Measurements from ENCODE around the gene ARHGAP11B.
"Not testable (repeated sequence)": the region's sequence is repeated elsewhere in the genome, so short reads cannot be mapped to it uniquely, and the experiment has no call there.

ARHGAP11B gene

GRCh38 chr15:30625436-30626193, at the start of gene ARHGAP11B:
Gene ARHGAP11B, plus strand, starts transcription at chr15:30626128.
- H3K9me3 ChIP-seq (ENCODE audit: control insufficient read depth, insufficient read depth, low read length); POLR2A ChIA-PET; H3K27me3 ChIP-seq (ENCODE audit: control insufficient read depth, insufficient read depth, low read length); CTCF ChIA-PET: not testable (repeated sequence)
- peak within 1 kb of the TSS; percentile 86 for H3K27ac ChIP-seq (ENCODE audit: low read depth, low read length)
- peak; percentile 93 for DNase-seq (ENCODE audit: low read depth, low spot score)
- H3K4me3 ChIP-seq (ENCODE audit: low read depth, low read length), result peak within 1 kb of the TSS; percentile 73

GRCh38 chr15:30579394-30579970, 46.4 kb upstream of the ARHGAP11B start:
- H3K9me3 ChIP-seq (ENCODE audit: control insufficient read depth, insufficient read depth, low read length); POLR2A ChIA-PET; CTCF ChIA-PET: not testable (repeated sequence)

GRCh38 chr15:30580716-30581115, 45.2 kb upstream of the ARHGAP11B start:
- H3K27me3 ChIP-seq (ENCODE audit: control insufficient read depth, insufficient read depth, low read length); CTCF ChIA-PET; POLR2A ChIA-PET; H3K27ac ChIP-seq (ENCODE audit: low read depth, low read length); H3K9me3 ChIP-seq (ENCODE audit: control insufficient read depth, insufficient read depth, low read length); H3K4me3 ChIP-seq (ENCODE audit: low read depth, low read length); DNase-seq (ENCODE audit: low read depth, low spot score): not testable (repeated sequence)

More at GRCh38 chr15:30579394-30579970, 46.4 kb upstream of the ARHGAP11B start:
- H3K27me3 ChIP-seq (ENCODE audit: control insufficient read depth, insufficient read depth, low read length); DNase-seq (ENCODE audit: low read depth, low spot score); H3K27ac ChIP-seq (ENCODE audit: low read depth, low read length); H3K4me3 ChIP-seq (ENCODE audit: low read depth, low read length): not testable (repeated sequence)

DNA sequence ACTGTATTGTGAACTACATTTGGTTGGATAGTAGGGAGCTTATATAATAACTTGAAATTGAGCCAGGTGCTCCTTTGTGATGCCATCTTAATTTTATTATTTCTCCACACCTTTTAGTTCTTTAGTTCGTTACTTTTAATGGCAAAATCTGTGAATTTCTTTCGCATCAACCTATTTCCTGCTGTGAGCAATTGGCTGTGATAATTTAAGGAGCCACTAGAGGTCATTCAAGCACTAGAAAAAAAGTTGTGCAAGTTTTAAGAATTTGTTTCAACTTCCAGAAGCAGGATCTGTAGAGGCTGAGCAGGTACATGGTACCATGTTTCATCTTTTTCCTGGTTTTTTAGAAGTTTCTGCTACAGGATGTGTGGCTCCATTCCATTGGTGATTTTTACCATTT, 27.0 kb upstream of the ARHGAP11B start:
- H3K27ac ChIP-seq (ENCODE audit: low read depth, low read length); H3K4me3 ChIP-seq (ENCODE audit: low read depth, low read length); CTCF ChIA-PET; POLR2A ChIA-PET; H3K27me3 ChIP-seq (ENCODE audit: control insufficient read depth, insufficient read depth, low read length); DNase-seq (ENCODE audit: low read depth, low spot score); H3K9me3 ChIP-seq (ENCODE audit: control insufficient read depth, insufficient read depth, low read length): not testable (repeated sequence)

DNA sequence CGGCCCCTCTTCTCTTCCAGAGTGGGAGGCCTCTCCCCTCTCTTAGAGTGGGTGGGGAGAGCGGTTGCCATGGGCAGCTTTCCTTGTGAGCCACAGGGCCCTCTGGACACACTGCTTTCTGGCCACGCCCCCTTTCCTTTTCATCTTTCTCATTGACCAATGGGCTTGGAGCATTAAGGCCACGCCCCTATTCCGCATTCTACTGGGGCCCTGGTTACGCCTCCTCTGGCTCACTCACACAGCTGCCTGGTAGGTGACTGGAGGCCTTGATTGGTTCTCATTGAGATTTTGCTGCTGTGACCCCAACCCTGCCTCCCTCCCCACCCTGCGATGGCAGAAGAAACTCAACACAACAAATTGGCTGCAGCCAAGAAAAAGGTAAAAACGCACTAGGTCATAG, 22.1 kb upstream of the ARHGAP11B start, which contains the start of gene GOLGA8H:
GOLGA8H (plus strand) TSS at position 233 of the 400 bp plus-strand sequence; CDS start at position 331, 98 bp downstream.
- H3K9me3 ChIP-seq (ENCODE audit: control insufficient read depth, insufficient read depth, low read length); POLR2A ChIA-PET; DNase-seq (ENCODE audit: low read depth, low spot score); H3K27me3 ChIP-seq (ENCODE audit: control insufficient read depth, insufficient read depth, low read length); H3K27ac ChIP-seq (ENCODE audit: low read depth, low read length); CTCF ChIA-PET; H3K4me3 ChIP-seq (ENCODE audit: low read depth, low read length): not testable (repeated sequence)

GRCh38 chr15:30612271-30612670, 13.7 kb upstream of the ARHGAP11B start:
- POLR2A ChIA-PET, result not testable (repeated sequence)

DNA sequence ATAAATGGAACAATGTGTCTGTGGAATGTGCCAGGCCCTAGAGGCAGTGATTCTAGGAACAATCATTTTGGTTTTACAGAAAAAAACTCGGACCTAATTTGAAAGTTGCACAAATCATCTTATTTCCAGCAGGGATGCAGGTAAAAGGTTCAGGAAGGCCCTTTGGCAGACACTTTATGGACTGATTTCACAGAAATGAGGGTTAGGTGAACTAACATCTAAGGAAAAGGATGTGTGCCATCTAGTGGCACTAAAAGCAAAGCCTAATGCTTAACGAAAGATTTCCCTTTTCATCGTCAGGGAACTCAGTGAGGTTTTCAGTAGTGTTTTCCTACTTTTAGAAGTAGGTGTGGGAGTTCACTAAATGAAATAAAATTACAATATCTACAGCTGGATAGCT, 4.6 kb upstream of the ARHGAP11B start:
- H3K27ac ChIP-seq (ENCODE audit: low read depth, low read length); H3K9me3 ChIP-seq (ENCODE audit: control insufficient read depth, insufficient read depth, low read length); CTCF ChIA-PET; DNase-seq (ENCODE audit: low read depth, low spot score); H3K27me3 ChIP-seq (ENCODE audit: control insufficient read depth, insufficient read depth, low read length); H3K4me3 ChIP-seq (ENCODE audit: low read depth, low read length); POLR2A ChIA-PET: not testable (repeated sequence)

More at GRCh38 chr15:30612271-30612670, 13.7 kb upstream of the ARHGAP11B start:
- H3K27me3 ChIP-seq (ENCODE audit: control insufficient read depth, insufficient read depth, low read length); DNase-seq (ENCODE audit: low read depth, low spot score); H3K9me3 ChIP-seq (ENCODE audit: control insufficient read depth, insufficient read depth, low read length); H3K27ac ChIP-seq (ENCODE audit: low read depth, low read length); H3K4me3 ChIP-seq (ENCODE audit: low read depth, low read length); CTCF ChIA-PET: not testable (repeated sequence)

GRCh38 chr15:30626194-30626565, 252 bp downstream of the ARHGAP11B start:
- DNase-seq (ENCODE audit: low read depth, low spot score); H3K9me3 ChIP-seq (ENCODE audit: control insufficient read depth, insufficient read depth, low read length); CTCF ChIA-PET; POLR2A ChIA-PET; H3K27me3 ChIP-seq (ENCODE audit: control insufficient read depth, insufficient read depth, low read length): not testable (repeated sequence)
- H3K4me3 ChIP-seq (ENCODE audit: low read depth, low read length), result peak overlapping the region; percentile 73
- peak overlapping the region; percentile 52 for H3K27ac ChIP-seq (ENCODE audit: low read depth, low read length)

DNA sequence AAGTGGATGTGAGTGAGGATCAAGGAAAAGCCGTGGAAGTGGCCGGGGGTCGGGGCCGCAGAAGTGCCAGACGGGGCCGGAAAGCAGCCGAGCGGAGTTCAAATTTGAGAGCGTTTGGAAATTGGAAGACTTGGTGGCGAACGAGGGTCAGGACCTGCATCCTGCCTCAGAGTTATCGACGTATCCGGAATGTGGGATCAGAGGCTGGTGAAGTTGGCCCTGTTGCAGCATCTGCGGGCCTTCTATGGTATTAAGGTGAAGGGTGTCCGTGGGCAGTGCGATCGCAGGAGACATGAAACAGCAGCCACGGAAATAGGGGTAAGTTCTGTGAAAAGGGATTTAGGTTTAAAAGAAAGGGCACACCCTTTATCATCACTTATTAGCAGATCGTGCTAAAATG, 704 bp downstream of the ARHGAP11B start:
- H3K9me3 ChIP-seq (ENCODE audit: control insufficient read depth, insufficient read depth, low read length); POLR2A ChIA-PET; H3K27me3 ChIP-seq (ENCODE audit: control insufficient read depth, insufficient read depth, low read length); CTCF ChIA-PET; DNase-seq (ENCODE audit: low read depth, low spot score): not testable (repeated sequence)
- peak overlapping the region; percentile 73 for H3K4me3 ChIP-seq (ENCODE audit: low read depth, low read length)
- peak overlapping the region; percentile 52 for H3K27ac ChIP-seq (ENCODE audit: low read depth, low read length)
